ENCODE data around the gene GNA12.

GNA12 gene

DNA sequence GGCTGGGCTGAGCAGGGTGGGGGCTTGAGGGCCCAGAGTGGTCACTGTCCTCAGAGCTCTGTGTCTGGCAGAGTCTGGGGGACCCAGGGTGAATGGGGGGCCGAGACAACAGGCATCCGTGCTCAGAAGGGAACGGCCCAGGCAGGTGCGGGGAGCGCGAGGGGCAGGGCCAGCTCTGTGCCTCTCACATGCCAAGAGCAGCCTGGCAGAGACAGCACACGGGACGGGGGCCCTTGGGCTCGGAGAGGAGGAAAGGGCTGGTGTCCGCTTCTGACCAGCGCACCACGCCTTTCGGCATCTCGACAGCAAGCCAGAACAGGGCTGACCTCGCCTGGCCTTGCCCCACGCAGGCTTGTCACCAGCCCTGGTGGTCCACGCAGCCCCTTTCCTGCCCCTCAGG is 142.7 kb downstream of the GNA12 start:
- H2AK5ac ChIP-seq (ENCODE audit: low read depth, low read length) = peak overlapping the region; percentile 75
- H3K18ac ChIP-seq (ENCODE audit: low read length) = peak overlapping the region; percentile 80
- H3K4me2 ChIP-seq (ENCODE audit: insufficient read depth, low read length, poor library complexity, severe bottlenecking) = no peak overlapping the region
- no peak overlapping the region for H2BK5ac ChIP-seq (ENCODE audit: low read length)
- no peak overlapping the region for H2BK120ac ChIP-seq (ENCODE audit: low read depth, low read length)
- peaks cover 0 to 15% (median 0%) of the 10 kb centered on the region in 3 experiments for H3K27me3 ChIP-seq (ENCODE audit: control insufficient read depth in 3 of 3, insufficient read depth in 3 of 3, low read depth in 1 of 3, low read length in 3 of 3)
- peak overlapping the region; percentile 21 for H3K9ac ChIP-seq (ENCODE audit: low read depth, low read length, poor library complexity)
- H3K4me1 ChIP-seq (ENCODE audit: control insufficient read depth in 2 of 2, insufficient read depth in 1 of 2, low read depth in 1 of 2, low read length in 2 of 2) = peaks cover under 1 to 4% of the 10 kb centered on the region in 2 donors
- peak overlapping the region; percentile 59 for H4K91ac ChIP-seq (ENCODE audit: low read depth, low read length, poor library complexity)
- WGBS, 2 donors (ENCODE audit: extremely low coverage in 2 of 2, insufficient read length in 2 of 2, insufficient replicate concordance in 1 of 2) = no CpG with 5 or more reads among the region's 17 CpGs
- H3K23ac ChIP-seq (ENCODE audit: low read depth, low read length, poor library complexity) = peak overlapping the region; percentile 43
- H3K4ac ChIP-seq (ENCODE audit: low read length) = no peak overlapping the region
- no peak overlapping the region for H3K27ac ChIP-seq (replicated peaks; ENCODE audit: low read length)
- DNase-seq (ENCODE audit: low spot score) = no peak
- H3K9me3 ChIP-seq (replicated peaks in 1 of 2; ENCODE audit: control insufficient read depth in 2 of 2, insufficient read depth in 1 of 2, low read depth in 1 of 2, low read length in 2 of 2) = no peaks in the 10 kb centered on the region
- H2BK12ac ChIP-seq (ENCODE audit: low read length) = peak overlapping the region; percentile 66
- no peak overlapping the region for H2AFZ ChIP-seq (ENCODE audit: low read length)
- H3K4me3 ChIP-seq (ENCODE audit: low read length in 2 of 2) = no peak overlapping the region
- H3K79me1 ChIP-seq (ENCODE audit: low read depth, low read length) = peaks cover 2% of the 10 kb centered on the region
- H2BK15ac ChIP-seq (ENCODE audit: low read length) = no peak overlapping the region
- H3K14ac ChIP-seq (ENCODE audit: low read length) = peak overlapping the region; percentile 82
- H3K36me3 ChIP-seq (replicated peaks in 1 of 2; ENCODE audit: control insufficient read depth in 2 of 2, insufficient read depth in 2 of 2, low read length in 2 of 2) = no peaks in the 10 kb centered on the region
- no peak overlapping the region for H4K8ac ChIP-seq (ENCODE audit: low read depth, low read length)

GRCh38 chr7:2700141-2700850 is 143.8 kb downstream of the GNA12 start:
- H4K91ac ChIP-seq (ENCODE audit: low read depth, low read length, poor library complexity) = no peak overlapping the region
- no peaks in the 10 kb centered on the region for H3K9me3 ChIP-seq (replicated peaks in 1 of 2; ENCODE audit: control insufficient read depth in 2 of 2, insufficient read depth in 1 of 2, low read depth in 1 of 2, low read length in 2 of 2)
- no peak overlapping the region for H2AFZ ChIP-seq (ENCODE audit: low read length)
- no peak overlapping the region for H4K8ac ChIP-seq (ENCODE audit: low read depth, low read length)
- no CpG with 5 or more reads among the region's 40 CpGs for WGBS, 2 donors (ENCODE audit: extremely low coverage in 2 of 2, insufficient read length in 2 of 2, insufficient replicate concordance in 1 of 2)
- no peak overlapping the region for H2BK120ac ChIP-seq (ENCODE audit: low read depth, low read length)
- peak overlapping the region; percentile 89 for H3K18ac ChIP-seq (ENCODE audit: low read length)
- H3K23ac ChIP-seq (ENCODE audit: low read depth, low read length, poor library complexity) = peak overlapping the region; percentile 85
- H2BK12ac ChIP-seq (ENCODE audit: low read length) = no peak overlapping the region
- peak overlapping the region; percentile 8 for H3K14ac ChIP-seq (ENCODE audit: low read length)
- H3K4me2 ChIP-seq (ENCODE audit: insufficient read depth, low read length, poor library complexity, severe bottlenecking) = no peak overlapping the region
- H3K9ac ChIP-seq (ENCODE audit: low read depth, low read length, poor library complexity) = no peak overlapping the region
- DNase-seq (ENCODE audit: low spot score) = no peak
- peaks cover 0 to 15% (median 0%) of the 10 kb centered on the region in 3 experiments for H3K27me3 ChIP-seq (ENCODE audit: control insufficient read depth in 3 of 3, insufficient read depth in 3 of 3, low read depth in 1 of 3, low read length in 3 of 3)
- H2BK15ac ChIP-seq (ENCODE audit: low read length) = no peak overlapping the region
- no peaks in the 10 kb centered on the region for H3K36me3 ChIP-seq (replicated peaks in 1 of 2; ENCODE audit: control insufficient read depth in 2 of 2, insufficient read depth in 2 of 2, low read length in 2 of 2)
- no peak overlapping the region for H3K4me3 ChIP-seq (ENCODE audit: low read length in 2 of 2)
- H3K27ac ChIP-seq (replicated peaks; ENCODE audit: low read length) = no peak overlapping the region
- H3K4me1 ChIP-seq (ENCODE audit: control insufficient read depth in 2 of 2, insufficient read depth in 1 of 2, low read depth in 1 of 2, low read length in 2 of 2) = no peaks in the 10 kb centered on the region
- no peak overlapping the region for H3K4ac ChIP-seq (ENCODE audit: low read length)
- peaks cover 2% of the 10 kb centered on the region for H3K79me1 ChIP-seq (ENCODE audit: low read depth, low read length)
- H2BK5ac ChIP-seq (ENCODE audit: low read length) = no peak overlapping the region
- H2AK5ac ChIP-seq (ENCODE audit: low read depth, low read length) = peak overlapping the region; percentile 79

DNA sequence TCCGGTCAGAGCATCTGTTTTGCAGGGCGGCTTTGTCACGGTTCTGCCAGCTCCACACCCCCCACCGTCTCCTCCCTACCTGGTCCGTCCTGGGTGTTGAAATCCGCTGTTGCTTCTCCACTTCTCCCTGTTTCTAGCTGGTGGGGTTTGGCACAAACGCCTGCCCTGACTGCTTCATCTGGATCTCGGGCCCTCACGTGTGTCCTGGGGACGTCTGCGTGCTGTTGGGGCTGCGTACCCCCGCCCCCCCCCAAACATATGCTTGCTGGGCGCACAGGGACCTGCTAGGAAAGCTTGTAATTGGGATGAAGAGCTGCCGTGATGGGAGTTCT is 144.9 kb downstream of the GNA12 start:
- Histone ChIP-seq H2BK12ac (ENCODE audit: low read length) (no peak overlapping the region), H2BK15ac (ENCODE audit: low read length) (peak overlapping the region; percentile 17), H3K9ac (ENCODE audit: low read depth, low read length, poor library complexity) (no peak overlapping the region), H3K4me2 (ENCODE audit: insufficient read depth, low read length, poor library complexity, severe bottlenecking) (no peak overlapping the region), H2BK120ac (ENCODE audit: low read depth, low read length) (no peak overlapping the region), H2AFZ (ENCODE audit: low read length) (no peak overlapping the region), H2BK5ac (ENCODE audit: low read length) (no peak overlapping the region), H4K91ac (ENCODE audit: low read depth, low read length, poor library complexity) (no peak overlapping the region), H3K36me3 (replicated peaks in 1 of 2; ENCODE audit: control insufficient read depth in 2 of 2, insufficient read depth in 2 of 2, low read length in 2 of 2) (no peaks in the 10 kb centered on the region), H3K27me3 (ENCODE audit: control insufficient read depth in 3 of 3, insufficient read depth in 3 of 3, low read depth in 1 of 3, low read length in 3 of 3) (peaks cover 0 to 15% (median 0%) of the 10 kb centered on the region in 3 experiments), H3K4me1 (ENCODE audit: control insufficient read depth in 2 of 2, insufficient read depth in 1 of 2, low read depth in 1 of 2, low read length in 2 of 2) (no peaks in the 10 kb centered on the region), H3K27ac (replicated peaks; ENCODE audit: low read length) (no peak overlapping the region), H3K4me3 (ENCODE audit: low read length in 2 of 2) (no peak overlapping the region), H3K14ac (ENCODE audit: low read length) (no peak overlapping the region), H4K8ac (ENCODE audit: low read depth, low read length) (no peak overlapping the region), H3K23ac (ENCODE audit: low read depth, low read length, poor library complexity) (no peak overlapping the region), H3K9me3 (replicated peaks in 1 of 2; ENCODE audit: control insufficient read depth in 2 of 2, insufficient read depth in 1 of 2, low read depth in 1 of 2, low read length in 2 of 2) (no peaks in the 10 kb centered on the region), H2AK5ac (ENCODE audit: low read depth, low read length) (peak overlapping the region; percentile 53), H3K4ac (ENCODE audit: low read length) (peak overlapping the region; percentile 11), H3K18ac (ENCODE audit: low read length) (peak overlapping the region; percentile 44), H3K79me1 (ENCODE audit: low read depth, low read length) (peaks cover 2% of the 10 kb centered on the region)
- no peak for DNase-seq (ENCODE audit: low spot score)
- WGBS, 2 donors (ENCODE audit: extremely low coverage in 2 of 2, insufficient read length in 2 of 2, insufficient replicate concordance in 1 of 2) = no CpG with 5 or more reads among the region's 15 CpGs

GRCh38 chr7:2698581-2699288 is 145.4 kb downstream of the GNA12 start:
- peak overlapping the region; percentile 53 for H2AK5ac ChIP-seq (ENCODE audit: low read depth, low read length)
- no peaks in the 10 kb centered on the region for H3K4me1 ChIP-seq (ENCODE audit: control insufficient read depth in 2 of 2, insufficient read depth in 1 of 2, low read depth in 1 of 2, low read length in 2 of 2)
- H3K9ac ChIP-seq (ENCODE audit: low read depth, low read length, poor library complexity) = no peak overlapping the region
- no peak overlapping the region for H2BK120ac ChIP-seq (ENCODE audit: low read depth, low read length)
- peaks cover 0 to 15% (median 0%) of the 10 kb centered on the region in 3 experiments for H3K27me3 ChIP-seq (ENCODE audit: control insufficient read depth in 3 of 3, insufficient read depth in 3 of 3, low read depth in 1 of 3, low read length in 3 of 3)
- no peak overlapping the region for H3K23ac ChIP-seq (ENCODE audit: low read depth, low read length, poor library complexity)
- H3K14ac ChIP-seq (ENCODE audit: low read length) = no peak overlapping the region
- H4K91ac ChIP-seq (ENCODE audit: low read depth, low read length, poor library complexity) = no peak overlapping the region
- no peak overlapping the region for H4K8ac ChIP-seq (ENCODE audit: low read depth, low read length)
- no peak for DNase-seq (ENCODE audit: low spot score)
- no peaks in the 10 kb centered on the region for H3K9me3 ChIP-seq (replicated peaks in 1 of 2; ENCODE audit: control insufficient read depth in 2 of 2, insufficient read depth in 1 of 2, low read depth in 1 of 2, low read length in 2 of 2)
- no peak overlapping the region for H3K4me2 ChIP-seq (ENCODE audit: insufficient read depth, low read length, poor library complexity, severe bottlenecking)
- H2AFZ ChIP-seq (ENCODE audit: low read length) = no peak overlapping the region
- no peak overlapping the region for H3K4me3 ChIP-seq (ENCODE audit: low read length in 2 of 2)
- H3K18ac ChIP-seq (ENCODE audit: low read length) = peak overlapping the region; percentile 44
- WGBS, 2 donors (ENCODE audit: extremely low coverage in 2 of 2, insufficient read length in 2 of 2, insufficient replicate concordance in 1 of 2) = no CpG with 5 or more reads among the region's 18 CpGs
- peaks cover 2% of the 10 kb centered on the region for H3K79me1 ChIP-seq (ENCODE audit: low read depth, low read length)
- H2BK15ac ChIP-seq (ENCODE audit: low read length) = no peak overlapping the region
- no peak overlapping the region for H3K4ac ChIP-seq (ENCODE audit: low read length)
- H2BK5ac ChIP-seq (ENCODE audit: low read length) = no peak overlapping the region
- H3K36me3 ChIP-seq (replicated peaks in 1 of 2; ENCODE audit: control insufficient read depth in 2 of 2, insufficient read depth in 2 of 2, low read length in 2 of 2) = no peaks in the 10 kb centered on the region
- no peak overlapping the region for H2BK12ac ChIP-seq (ENCODE audit: low read length)
- H3K27ac ChIP-seq (replicated peaks; ENCODE audit: low read length) = no peak overlapping the region

All from neuronal stem cell (in vitro differentiated cells).